Mesendoderm (in vitro differentiated cells): Measurements from ENCODE around the gene OPRD1.
A peak's percentile ranks its signal among the peaks of the same experiment; 100 is the strongest.

Source experiments
- DNase-seq: peaks from one replicate; pipeline ENCODE4 v3.0.0; 2013
- H2AK5ac ChIP-seq: 2 replicates; pipeline ENCODE4 v1.6.1; 2013; ENCODE audit warnings: low read length, inconsistent platforms
- H2BK120ac ChIP-seq: 2 replicates; pipeline ENCODE4 v1.6.1; 2013; ENCODE audit warnings: low read depth, mild to moderate bottlenecking, low read length, moderate library complexity, mixed read lengths
- H2BK15ac ChIP-seq: replicated peaks from 2 replicates; pipeline ENCODE4 v1.6.1; 2013; ENCODE audit warnings: low read depth, mild to moderate bottlenecking, moderate library complexity
- H2BK5ac ChIP-seq: 2 replicates; pipeline ENCODE4 v1.6.1; 2013; ENCODE audit warnings: low read length, inconsistent platforms
- H3K18ac ChIP-seq: 2 replicates; pipeline ENCODE4 v1.6.1; 2013; ENCODE audit warnings: mild to moderate bottlenecking, low read length, mixed read lengths
- H3K23ac ChIP-seq: one replicate; pipeline ENCODE4 v1.6.1; 2013; ENCODE audit warnings: low read length
- H3K27ac ChIP-seq: 2 replicates; pipeline ENCODE4 v1.5.1; 2013; ENCODE audit warnings: low read depth, mild to moderate bottlenecking, inconsistent platforms, low read length, moderate library complexity
- H3K27me3 ChIP-seq: 2 replicates; pipeline ENCODE4 v1.6.1; 2013; ENCODE audit warnings: low read length, control low read depth, mild to moderate bottlenecking, inconsistent platforms; ENCODE audit not compliant: insufficient read depth, poor library complexity
- H3K36me3 ChIP-seq: 2 replicates; pipeline ENCODE4 v1.6.1; 2013; ENCODE audit warnings: low read length, inconsistent platforms; ENCODE audit not compliant: control insufficient read depth, insufficient read depth
- H3K4ac ChIP-seq: one replicate; pipeline ENCODE4 v1.6.1; 2013; ENCODE audit warnings: low read depth, mild to moderate bottlenecking, low read length, moderate library complexity
- H3K4me1 ChIP-seq: 2 replicates; pipeline ENCODE4 v1.6.1; 2013; ENCODE audit warnings: low read depth, low read length, inconsistent platforms; ENCODE audit not compliant: control insufficient read depth
- H3K4me2 ChIP-seq: 2 replicates; pipeline ENCODE4 v1.6.1; 2013; ENCODE audit warnings: low read length
- H3K4me3 ChIP-seq: 2 replicates; pipeline ENCODE4 v1.5.1; 2013; ENCODE audit warnings: mild to moderate bottlenecking, low read length
- H3K56ac ChIP-seq: one replicate; pipeline ENCODE4 v1.6.1; 2013; ENCODE audit warnings: low read length
- H3K79me1 ChIP-seq: 2 replicates; pipeline ENCODE4 v1.6.1; 2013; ENCODE audit warnings: low read length, inconsistent platforms
- H3K79me2 ChIP-seq: 2 replicates; pipeline ENCODE4 v1.6.1; 2013; ENCODE audit warnings: mild to moderate bottlenecking, low read length; ENCODE audit not compliant: control insufficient read depth, insufficient read depth
- H3K9ac ChIP-seq: 2 replicates; pipeline ENCODE4 v1.6.1; 2013; ENCODE audit warnings: low read length, inconsistent platforms
- H4K5ac ChIP-seq: one replicate; pipeline ENCODE4 v1.6.1; 2013; ENCODE audit warnings: low read length
- H4K8ac ChIP-seq: one replicate; pipeline ENCODE4 v1.6.1; 2013; ENCODE audit warnings: low read depth, mild to moderate bottlenecking, control low read depth, low read length, moderate library complexity
- WGBS: extraction: QIAGEN DNeasy Blood & Tissue Kit; methylation state at CpG from one replicate; pipeline ENCODE4 v1.1.7; 2013; ENCODE audit warnings: low lambda C conversion rate, missing lambda C conversion rate; ENCODE audit not compliant: insufficient coverage; ENCODE audit errors: extremely low coverage; 5-methylcytosine and 5-hydroxymethylcytosine counted together

Gene OPRD1

DNA sequence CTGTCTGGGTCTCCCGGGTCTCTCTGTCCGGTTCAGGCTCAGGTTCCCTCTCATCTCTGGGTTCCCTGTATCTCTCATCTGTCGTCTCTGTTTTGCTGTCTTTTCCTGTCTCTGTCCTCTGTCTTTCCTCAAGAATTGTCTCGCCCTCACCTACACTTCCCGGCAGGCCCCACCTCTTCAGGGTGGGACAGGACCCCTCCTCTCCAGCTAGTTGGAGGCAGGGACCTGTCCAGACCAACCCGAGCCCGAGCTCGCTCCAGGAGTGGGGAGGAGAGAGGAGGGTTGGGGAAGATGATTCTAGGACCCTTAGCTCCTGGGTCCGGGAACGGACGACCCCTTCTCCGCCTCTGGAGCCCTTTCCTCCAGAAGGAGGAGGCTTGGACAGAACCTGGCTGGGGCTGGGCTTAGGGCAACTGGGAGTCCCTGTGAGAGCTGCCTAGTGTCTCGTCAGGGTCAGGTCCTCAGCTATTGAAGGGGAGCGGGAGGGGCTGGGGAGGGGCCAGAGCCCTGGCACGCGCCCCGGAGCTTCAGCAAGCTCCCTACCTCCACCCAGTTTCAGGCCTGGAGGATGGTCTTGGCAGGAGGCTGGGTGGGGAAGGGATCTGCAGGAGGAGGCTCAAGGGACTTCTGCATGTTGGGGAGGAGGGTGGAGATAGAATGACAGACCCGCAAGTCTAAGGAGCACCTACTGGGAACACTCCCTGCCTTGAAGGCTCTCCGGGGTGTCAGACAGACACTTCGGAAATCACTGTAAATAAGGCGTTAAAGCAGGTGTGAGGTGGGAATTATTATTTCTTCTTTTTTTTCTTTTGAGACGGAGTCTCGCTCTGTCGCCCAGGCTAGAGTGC is 76.1 kb downstream of the OPRD1 start:
- Histone ChIP-seq H2BK5ac (no peak overlapping the region), H3K9ac (peak overlapping the region; percentile 62), H4K8ac (no peak overlapping the region), H2BK15ac (no peak overlapping the region), H3K36me3 (no peaks in the 10 kb centered on the region), H3K56ac (peak overlapping the region; percentile 75), H2BK120ac (no peak overlapping the region), H3K18ac (no peak overlapping the region), H3K23ac (no peak overlapping the region), H3K4me2 (peak overlapping the region; percentile 47), H3K4ac (no peak overlapping the region), H3K4me3 (peak overlapping the region; percentile 64), H3K4me1 (peaks cover 13% of the 10 kb centered on the region), H4K5ac (no peak overlapping the region), H3K79me1 (no peaks in the 10 kb centered on the region), H3K27me3 (no peaks in the 10 kb centered on the region), H3K79me2 (no peaks in the 10 kb centered on the region), H3K27ac (no peak overlapping the region), H2AK5ac (no peak overlapping the region)
- peak; percentile 78 for DNase-seq
- no CpG with 5 or more reads among the region's 24 CpGs for WGBS

DNA sequence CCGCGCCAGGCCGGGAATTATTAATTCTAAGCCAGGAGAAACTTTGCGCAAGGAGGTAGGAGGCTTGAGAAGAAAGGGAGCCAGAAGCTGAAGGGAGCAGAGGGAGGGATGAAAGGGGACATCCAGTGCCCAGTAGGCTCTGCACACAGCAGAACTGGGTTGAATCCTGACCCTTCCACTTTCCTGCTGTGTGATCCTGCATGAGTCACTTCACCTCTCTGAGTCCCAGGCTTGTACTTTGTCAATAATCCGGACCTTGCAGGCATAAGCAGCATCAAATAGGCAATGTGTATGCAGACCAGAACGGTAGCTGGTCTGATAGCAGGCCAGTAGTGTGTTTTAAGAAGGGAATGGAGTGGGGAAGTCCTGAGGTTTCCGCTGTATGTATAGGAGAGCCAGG is 76.9 kb downstream of the OPRD1 start:
- no peaks in the 10 kb centered on the region for H3K79me2 ChIP-seq
- no peaks in the 10 kb centered on the region for H3K79me1 ChIP-seq
- H3K18ac ChIP-seq = no peak overlapping the region
- no peak overlapping the region for H3K4ac ChIP-seq
- peaks cover 9% of the 10 kb centered on the region for H3K4me1 ChIP-seq
- WGBS = no CpG with 5 or more reads among the region's 7 CpGs
- H4K5ac ChIP-seq = no peak overlapping the region
- H2BK15ac ChIP-seq = no peak overlapping the region
- no peak overlapping the region for H3K23ac ChIP-seq
- no peak overlapping the region for H3K9ac ChIP-seq
- no peak overlapping the region for H2AK5ac ChIP-seq
- H3K36me3 ChIP-seq = no peaks in the 10 kb centered on the region
- no peak overlapping the region for H2BK5ac ChIP-seq
- H3K27ac ChIP-seq = no peak overlapping the region
- no peak overlapping the region for H4K8ac ChIP-seq
- no peaks in the 10 kb centered on the region for H3K27me3 ChIP-seq
- DNase-seq = no peak
- H3K4me3 ChIP-seq = no peak overlapping the region
- H3K56ac ChIP-seq = no peak overlapping the region
- H2BK120ac ChIP-seq = no peak overlapping the region
- no peak overlapping the region for H3K4me2 ChIP-seq

DNA sequence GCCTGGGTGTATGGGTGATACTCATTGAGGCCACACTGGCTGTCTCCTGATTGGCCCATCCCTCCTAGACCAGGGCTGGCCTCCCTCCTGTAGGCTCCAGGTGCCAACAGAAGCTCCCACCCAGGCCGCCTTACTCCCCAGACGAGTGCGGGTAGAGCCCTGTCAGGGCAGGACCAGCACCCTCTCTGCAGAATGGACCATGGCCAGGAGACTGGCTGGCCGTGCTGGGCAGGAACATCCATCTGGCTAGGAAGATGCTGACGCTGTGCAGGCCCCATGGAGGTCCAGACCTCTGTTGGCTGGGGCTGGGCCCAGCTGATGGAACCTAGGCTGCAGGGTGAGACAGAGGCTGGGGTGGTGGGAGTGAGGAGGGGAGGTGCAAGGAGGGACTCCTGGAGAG is 77.4 kb downstream of the OPRD1 start:
- H3K27ac ChIP-seq = no peak overlapping the region
- no peak overlapping the region for H2BK120ac ChIP-seq
- DNase-seq = no peak
- no peak overlapping the region for H2BK5ac ChIP-seq
- no peak overlapping the region for H3K18ac ChIP-seq
- no peak overlapping the region for H4K8ac ChIP-seq
- H3K56ac ChIP-seq = no peak overlapping the region
- H3K79me2 ChIP-seq = no peaks in the 10 kb centered on the region
- no peak overlapping the region for H3K9ac ChIP-seq
- H3K23ac ChIP-seq = no peak overlapping the region
- H3K79me1 ChIP-seq = no peaks in the 10 kb centered on the region
- H3K4me1 ChIP-seq = peaks cover 9% of the 10 kb centered on the region
- no CpG with 5 or more reads among the region's 5 CpGs for WGBS
- H2BK15ac ChIP-seq = no peak overlapping the region
- H3K36me3 ChIP-seq = no peaks in the 10 kb centered on the region
- no peak overlapping the region for H3K4me2 ChIP-seq
- H2AK5ac ChIP-seq = no peak overlapping the region
- no peak overlapping the region for H3K4ac ChIP-seq
- H4K5ac ChIP-seq = no peak overlapping the region
- no peak overlapping the region for H3K4me3 ChIP-seq
- H3K27me3 ChIP-seq = no peaks in the 10 kb centered on the region

- Histone ChIP-seq H3K23ac (no peak overlapping the region), H3K27me3 (no peaks in the 10 kb centered on the region), H3K79me1 (no peaks in the 10 kb centered on the region), H3K27ac (no peak overlapping the region), H2BK120ac (no peak overlapping the region), H3K79me2 (no peaks in the 10 kb centered on the region), H3K9ac (no peak overlapping the region), H3K4me2 (no peak overlapping the region), H2BK5ac (no peak overlapping the region), H3K56ac (no peak overlapping the region), H3K4ac (no peak overlapping the region), H2AK5ac (no peak overlapping the region), H3K4me1 (peaks cover 3% of the 10 kb centered on the region), H3K36me3 (no peaks in the 10 kb centered on the region), H4K5ac (no peak overlapping the region), H2BK15ac (no peak overlapping the region), H3K4me3 (no peak overlapping the region), H4K8ac (no peak overlapping the region), H3K18ac (no peak overlapping the region)
- DNase-seq = no peak
- WGBS = no CpG with 5 or more reads among the region's 8 CpGs
Observed at GRCh38 chr1:28890435-28890834, 78.5 kb downstream of the OPRD1 start.

GRCh38 chr1:28890836-28891235 is 78.9 kb downstream of the OPRD1 start:
- no peak overlapping the region for H3K4me2 ChIP-seq
- no peak overlapping the region for H4K5ac ChIP-seq
- no peaks in the 10 kb centered on the region for H3K79me1 ChIP-seq
- H3K4me1 ChIP-seq = peaks cover 3% of the 10 kb centered on the region
- no CpG with 5 or more reads among the region's 2 CpGs for WGBS
- H3K23ac ChIP-seq = no peak overlapping the region
- DNase-seq = no peak
- H2BK5ac ChIP-seq = no peak overlapping the region
- no peak overlapping the region for H2BK15ac ChIP-seq
- no peak overlapping the region for H4K8ac ChIP-seq
- no peak overlapping the region for H3K4ac ChIP-seq
- H3K4me3 ChIP-seq = no peak overlapping the region
- H3K27me3 ChIP-seq = no peaks in the 10 kb centered on the region
- no peak overlapping the region for H2AK5ac ChIP-seq
- H3K27ac ChIP-seq = no peak overlapping the region
- no peaks in the 10 kb centered on the region for H3K79me2 ChIP-seq
- no peak overlapping the region for H3K9ac ChIP-seq
- H2BK120ac ChIP-seq = no peak overlapping the region
- H3K36me3 ChIP-seq = no peaks in the 10 kb centered on the region
- H3K18ac ChIP-seq = no peak overlapping the region
- no peak overlapping the region for H3K56ac ChIP-seq

DNA sequence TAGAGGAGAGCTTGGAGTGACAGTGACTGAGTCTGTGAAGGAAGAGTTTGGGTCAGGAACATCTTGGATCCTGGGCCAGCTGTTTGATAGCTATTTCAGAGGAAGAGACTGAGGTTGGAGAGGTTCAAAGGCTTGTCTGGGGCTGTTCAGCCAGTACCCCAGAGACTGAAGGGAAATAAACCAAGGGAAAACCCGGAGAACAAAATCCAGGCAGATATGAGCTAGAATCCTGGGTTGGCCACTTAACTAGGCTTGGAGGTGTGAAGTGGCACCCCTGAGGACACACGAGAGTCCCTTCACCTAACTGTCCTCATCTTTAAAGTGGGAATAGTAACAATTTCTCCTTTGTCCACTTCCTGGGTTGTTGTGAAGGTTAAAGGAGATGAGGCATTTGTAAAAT is 79.3 kb downstream of the OPRD1 start:
- no CpG with 5 or more reads among the region's 2 CpGs for WGBS
- H3K79me2 ChIP-seq = no peaks in the 10 kb centered on the region
- H3K79me1 ChIP-seq = no peaks in the 10 kb centered on the region

More for the DNA sequence above, 79.3 kb downstream of the OPRD1 start:
- H3K27ac ChIP-seq = no peak overlapping the region
- DNase-seq = no peak
- no peak overlapping the region for H3K4ac ChIP-seq
- no peak overlapping the region for H4K8ac ChIP-seq
- peaks cover under 1% of the 10 kb centered on the region for H3K4me1 ChIP-seq
- no peak overlapping the region for H3K23ac ChIP-seq
- no peak overlapping the region for H3K18ac ChIP-seq
- no peak overlapping the region for H2BK5ac ChIP-seq
- H2BK120ac ChIP-seq = no peak overlapping the region
- H3K4me3 ChIP-seq = no peak overlapping the region
- H3K36me3 ChIP-seq = no peaks in the 10 kb centered on the region
- H3K4me2 ChIP-seq = no peak overlapping the region
- no peak overlapping the region for H2BK15ac ChIP-seq
- H2AK5ac ChIP-seq = no peak overlapping the region
- H3K56ac ChIP-seq = no peak overlapping the region
- no peak overlapping the region for H3K9ac ChIP-seq
- H4K5ac ChIP-seq = no peak overlapping the region
- H3K27me3 ChIP-seq = no peaks in the 10 kb centered on the region
